OCI-LY7 (cell line): Measurements from ENCODE around the gene HAPLN2. TPM values are rescaled to one million over a fixed set of nuclear protein-coding genes. Genes with fewer than 3 reads are reported as not detected.

Source experiments
- BruUV-seq: library from RNA; stranded (reverse); fragments of 400-500 nt; replicated peaks from 2 replicates; lab custom pipeline; 2021; lab: Mats Ljungman, UMichigan
- CTCF ChIA-PET: fragments of 300-600 bp; sonication (Branson Sonifier 250); formaldehyde crosslinking; loops from one replicate; lab custom pipeline; 2022; ENCODE audit warnings: antibody characterized with exemption; ENCODE audit not compliant: unreplicated experiment; lab: Charles Lee
- POLR2A ChIA-PET: fragments of 300-600 bp; sonication (Branson Sonifier 250); formaldehyde crosslinking; loops from one replicate; lab custom pipeline; 2022; ENCODE audit warnings: antibody characterized with exemption; lab: Charles Lee
- DNase-seq: peaks from one replicate; pipeline ENCODE4 v3.0.0-alpha.2; 2015; ENCODE audit warnings: low spot score
- H2AFZ ChIP-seq: fragments of 200-600 bp; sonication (generic), shearing (Covaris generic); 2 replicates; pipeline ENCODE4 v1.6.1; 2014; ENCODE audit warnings: mild to moderate bottlenecking, antibody characterized with exemption, low read length, moderate library complexity
- H3K27ac ChIP-seq: fragments of 200-600 bp; sonication (generic); 2 replicates; pipeline ENCODE4 v1.5.1; 2014; ENCODE audit warnings: mixed run types, low read depth, mild to moderate bottlenecking, moderate library complexity, low read length, inconsistent platforms; ENCODE audit not compliant: poor library complexity, severe bottlenecking
- H3K36me3 ChIP-seq: fragments of 200-600 bp; sonication (generic); 2 replicates; pipeline ENCODE4 v1.6.1; 2014; ENCODE audit warnings: mild to moderate bottlenecking, antibody characterized with exemption, low read length, moderate library complexity, mixed read lengths; ENCODE audit not compliant: insufficient read depth
- H3K4me1 ChIP-seq: fragments of 200-600 bp; sonication (generic); 2 replicates; pipeline ENCODE4 v1.5.1; 2014; ENCODE audit warnings: mild to moderate bottlenecking, low read length; ENCODE audit not compliant: insufficient read depth, poor library complexity, severe bottlenecking
- H3K4me2 ChIP-seq: fragments of 200-600 bp; sonication (generic); 2 replicates; pipeline ENCODE4 v1.6.1; 2014; ENCODE audit warnings: mild to moderate bottlenecking, low read length
- H3K4me3 ChIP-seq: fragments of 200-600 bp; sonication (generic); 2 replicates; pipeline ENCODE4 v1.5.1; 2014; ENCODE audit warnings: mild to moderate bottlenecking, low read depth, low read length; ENCODE audit not compliant: poor library complexity, severe bottlenecking
- H3K79me2 ChIP-seq: fragments of 200-600 bp; sonication (generic); 2 replicates; pipeline ENCODE4 v1.6.1; 2016; ENCODE audit warnings: low read depth, mild to moderate bottlenecking, low read length, moderate library complexity, mixed read lengths; ENCODE audit not compliant: insufficient read depth
- H3K9me2 ChIP-seq: fragments of 200-600 bp; sonication (generic); 2 replicates; pipeline ENCODE4 v1.6.1; 2016; ENCODE audit warnings: mild to moderate bottlenecking, low read length, mixed read lengths; ENCODE audit not compliant: insufficient read depth
- H3K9me3 ChIP-seq: fragments of 200-600 bp; sonication (generic); 2 replicates; pipeline ENCODE4 v1.6.1; 2014; ENCODE audit warnings: mild to moderate bottlenecking, mixed run types, low read length, mixed read lengths
- H4K20me1 ChIP-seq: fragments of 200-600 bp; sonication (generic); 2 replicates; pipeline ENCODE4 v1.6.1; 2014; ENCODE audit warnings: mild to moderate bottlenecking, antibody characterized with exemption, low read length, moderate library complexity, mixed read lengths; ENCODE audit not compliant: insufficient read depth
- CTCF ChIP-seq: fragments of 200-600 bp; sonication (generic); conservative IDR thresholded peaks from 2 replicates; pipeline ENCODE4 v1.5.1; 2014; ENCODE audit warnings: mild to moderate bottlenecking, antibody characterized with exemption, low read length, moderate library complexity, mixed read lengths
- EZH2phosphoT487 ChIP-seq: fragments of 200-600 bp; sonication (generic); IDR thresholded peaks from 2 replicates; pipeline ENCODE4 v1.6.1; 2018; ENCODE audit warnings: low read depth, borderline replicate concordance, mild to moderate bottlenecking, mixed run types, antibody characterized with exemption, low read length, moderate library complexity, mixed read lengths
- intact Hi-C: fragments of 100-400 bp; cut with micrococcal nuclease; formaldehyde crosslinking; loops from one replicate; pipeline ENCODE4 v1.10.0; 2022; ENCODE audit not compliant: unreplicated experiment
- total RNA-seq, 2 experiments: library from RNA; depleted of rRNA in 1 of 2; stranded (reverse); fragments of >200 nt in 1 of 2; shearing (Covaris generic) in 1 of 2; gene quantifications; 2 replicates each; pipeline ENCODE4 v1.2.3, GENCODE V29; 2014 to 2022

HAPLN2 gene
- total RNA-seq, 2 experiments from 2014 or later, result 0.41 to 1.1 TPM

GRCh38 chr1:156646738-156647211 lies 27.6 kb downstream of the HAPLN2 start:
- no peak overlapping the region for H3K27ac ChIP-seq
- H4K20me1 ChIP-seq, result no peaks in the 10 kb centered on the region
- intact Hi-C loops, result no loop called here
- DNase-seq, result no peak
- H3K4me1 ChIP-seq, result no peaks in the 10 kb centered on the region
- POLR2A ChIA-PET, result no interaction called here
- TF ChIP-seq CTCF (no peak), EZH2phosphoT487 (no peak)
- no peak overlapping the region for H3K4me3 ChIP-seq
- no TSS peak for BruUV-seq
- H3K9me2 ChIP-seq, result no peaks in the 10 kb centered on the region
- no peak overlapping the region for H3K4me2 ChIP-seq
- no peaks in the 10 kb centered on the region for H3K36me3 ChIP-seq
- no peak overlapping the region for H2AFZ ChIP-seq
- no peaks in the 10 kb centered on the region for H3K9me3 ChIP-seq
- CTCF ChIA-PET, result no interaction called here
- no peaks in the 10 kb centered on the region for H3K79me2 ChIP-seq

- Histone ChIP-seq H3K79me2 (no peaks in the 10 kb centered on the region), H3K9me3 (no peaks in the 10 kb centered on the region), H3K4me2 (no peak overlapping the region), H3K4me3 (no peak overlapping the region), H3K27ac (no peak overlapping the region), H3K4me1 (no peaks in the 10 kb centered on the region), H4K20me1 (no peaks in the 10 kb centered on the region), H3K36me3 (no peaks in the 10 kb centered on the region), H2AFZ (no peak overlapping the region), H3K9me2 (no peaks in the 10 kb centered on the region)
- ChIA-PET POLR2A (no interaction called here), CTCF (no interaction called here)
- BruUV-seq, result no TSS peak
- intact Hi-C loops, result no loop called here
- DNase-seq, result no peak
- TF ChIP-seq EZH2phosphoT487 (no peak), CTCF (no peak)
Measured at GRCh38 chr1:156647351-156647750, 28.1 kb downstream of the HAPLN2 start.

GRCh38 chr1:156648496-156648895 lies 29.3 kb downstream of the HAPLN2 start:
- Histone ChIP-seq H3K4me3 (no peak overlapping the region), H3K4me2 (no peak overlapping the region), H3K4me1 (no peaks in the 10 kb centered on the region), H3K79me2 (no peaks in the 10 kb centered on the region), H3K27ac (no peak overlapping the region), H3K9me2 (no peaks in the 10 kb centered on the region), H4K20me1 (no peaks in the 10 kb centered on the region), H3K36me3 (no peaks in the 10 kb centered on the region), H2AFZ (no peak overlapping the region), H3K9me3 (no peaks in the 10 kb centered on the region)
- CTCF ChIA-PET, result interaction anchor here (0.9 to 1.6 kb wide), 2 partner anchors 9 to 41 kb away, joined by 4 read pairs; no protein-coding TSS in a partner anchor
- intact Hi-C loops, result no loop called here
- BruUV-seq, result no TSS peak
- no peak for TF ChIP-seq CTCF
- TF ChIP-seq EZH2phosphoT487, result no peak
- no peak for DNase-seq
- POLR2A ChIA-PET, result interaction anchor here (0.9 kb wide), 1 partner anchor 11 kb away, joined by 4 read pairs; no protein-coding TSS in a partner anchor
